GM19328 (cell line): ENCODE data around the gene KCTD19.

Experiments
- ATAC-seq: cut with Tn5 transposase; IDR thresholded peaks from one replicate; pipeline ENCODE4 v1.9.1; 2021; ENCODE audit warnings: mild to moderate bottlenecking, moderate library complexity; ENCODE audit not compliant: unreplicated experiment

Gene KCTD19

GRCh38 chr16:67283826-67284555 lies 42.5 kb downstream of the KCTD19 start:
- no peak for ATAC-seq

DNA sequence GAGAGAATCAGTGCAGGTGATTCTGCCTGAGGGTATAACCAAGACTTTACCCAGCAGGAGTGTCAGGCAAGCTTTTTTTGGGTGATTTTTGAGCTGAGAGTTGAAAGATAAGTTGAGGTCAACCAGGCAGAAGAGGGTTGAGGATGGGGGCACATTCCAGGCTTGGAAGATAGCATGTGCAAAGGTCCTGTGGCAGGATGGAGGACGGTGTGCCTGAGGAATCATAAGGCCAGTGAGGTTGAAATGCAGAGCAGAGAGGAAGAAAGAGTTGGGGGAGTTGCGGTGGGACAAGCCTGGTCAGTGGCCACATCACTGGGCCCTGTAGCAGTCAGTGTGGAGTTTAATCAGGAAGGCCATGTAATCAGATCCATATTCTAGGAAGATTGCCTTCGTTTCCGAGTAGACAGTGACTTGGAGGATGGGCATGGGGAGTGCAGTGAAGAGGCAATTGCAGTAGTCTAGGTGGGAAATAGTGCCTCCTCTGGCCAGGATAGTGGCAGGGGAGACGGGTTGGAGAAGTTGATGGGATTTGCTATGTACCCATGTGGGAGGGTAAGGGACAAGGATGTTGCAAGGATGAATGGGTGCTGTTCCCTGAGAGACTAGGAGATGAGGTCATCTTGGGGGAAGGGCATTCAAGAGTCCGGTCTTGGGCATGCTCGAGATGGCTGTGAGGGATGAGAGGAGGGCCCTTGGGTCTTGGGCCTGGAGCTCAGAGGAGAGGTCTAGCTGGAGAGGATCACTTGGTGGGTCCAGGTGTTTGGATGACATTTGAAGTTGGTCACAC lies 43.3 kb downstream of the KCTD19 start:
- no peak for ATAC-seq

DNA sequence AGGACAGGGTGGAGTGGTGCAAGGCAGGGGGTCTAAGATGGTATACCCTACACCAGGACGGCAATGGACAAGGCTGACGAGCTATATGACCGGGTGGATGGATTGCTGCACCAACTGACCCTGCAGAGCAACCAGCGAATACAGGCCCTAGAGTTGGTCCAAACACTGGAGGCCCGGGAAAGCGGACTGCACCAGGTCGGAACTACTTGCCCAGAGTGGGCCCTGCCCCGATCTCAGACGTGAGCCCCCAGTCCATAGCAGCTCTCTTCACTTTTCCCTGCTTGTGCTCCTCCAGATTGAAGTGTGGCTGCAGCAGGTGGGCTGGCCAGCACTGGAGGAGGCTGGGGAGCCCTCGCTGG lies 44.1 kb downstream of the KCTD19 start:
- ATAC-seq = no peak

- ATAC-seq = no peak
These were observed 44.8 kb downstream of the KCTD19 start for GRCh38 chr16:67281536-67282446.

- no peak for ATAC-seq
These were observed 46.2 kb downstream of the KCTD19 start for GRCh38 chr16:67280090-67281015.

DNA sequence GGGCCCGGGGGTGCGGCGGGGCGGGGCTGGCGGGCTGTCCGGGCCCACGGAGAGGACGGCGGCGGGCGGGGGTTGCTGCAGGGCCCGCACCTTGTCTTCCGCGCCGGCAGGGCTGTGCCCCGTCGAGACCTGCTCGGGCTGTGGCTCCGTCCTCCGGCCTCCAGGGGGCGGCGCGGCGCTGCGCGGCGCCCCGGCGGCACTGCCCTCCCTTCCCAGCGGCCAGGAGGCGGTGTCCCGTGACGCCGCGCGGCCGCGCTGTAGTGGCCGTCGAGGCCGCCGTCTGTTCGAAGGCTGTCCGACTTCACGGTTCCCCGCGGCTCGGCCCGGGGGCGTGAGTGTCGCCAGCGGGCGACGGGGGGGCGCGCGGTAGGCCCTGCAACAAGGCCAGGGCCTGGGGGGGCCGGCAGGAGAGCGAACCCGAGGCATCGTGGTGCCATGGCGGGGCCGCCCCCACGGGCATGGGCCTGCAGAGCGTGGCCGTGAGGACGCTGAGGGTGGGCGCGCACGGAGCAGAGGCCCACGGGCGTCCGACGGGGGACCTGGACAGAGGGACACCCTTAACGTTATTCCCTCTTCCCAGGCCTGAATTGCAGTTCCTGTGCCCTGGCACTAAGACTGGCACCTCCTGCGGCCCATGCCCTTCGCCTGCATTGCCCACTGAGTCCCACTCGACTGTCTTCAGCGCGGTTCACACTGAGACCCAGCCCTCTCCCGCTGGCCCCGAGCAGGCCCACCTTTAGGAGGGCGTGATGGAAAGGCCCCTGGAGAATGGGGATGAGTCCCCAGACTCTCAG lies 47.0 kb downstream of the KCTD19 start, which contains the start of gene PLEKHG4:
Gene PLEKHG4 (plus strand): TSS at position 237 of the 794 bp plus-strand sequence. CDS start 513 bp downstream, at position 750.
- peak; percentile 87 for ATAC-seq

DNA sequence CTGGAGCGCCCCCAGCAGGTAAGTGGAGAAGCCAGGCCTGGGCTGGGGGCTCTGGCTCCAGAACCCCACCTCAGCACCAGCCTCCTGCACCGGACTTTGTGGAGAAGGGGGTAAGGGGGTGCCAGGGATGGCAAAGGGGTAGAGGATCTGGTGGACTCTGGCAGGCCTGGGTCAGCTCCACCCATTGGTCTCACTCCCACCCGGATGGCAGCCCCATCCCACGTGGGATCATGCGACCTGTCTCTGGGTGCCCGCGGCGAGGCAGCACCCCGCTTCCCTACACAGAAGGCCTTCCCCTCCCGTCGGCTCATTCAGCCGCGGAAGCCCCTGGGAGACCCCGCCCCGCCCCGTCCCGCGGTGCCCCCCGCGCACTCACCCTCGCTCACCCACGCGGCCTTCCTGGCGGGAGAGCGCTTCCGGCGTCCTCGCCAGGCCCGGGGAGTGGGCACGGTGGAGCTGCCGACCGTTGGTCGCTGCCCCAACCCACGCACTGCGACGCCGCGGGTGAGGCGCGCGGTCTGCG lies 47.7 kb downstream of the KCTD19 start:
- peak; percentile 23 for ATAC-seq

GRCh38 chr16:67277999-67278772 lies 48.4 kb downstream of the KCTD19 start:
- ATAC-seq = no peak

GRCh38 chr16:67277294-67277998 lies 49.1 kb downstream of the KCTD19 start:
- no peak for ATAC-seq

- no peak for ATAC-seq
These were observed 51.2 kb downstream of the KCTD19 start for GRCh38 chr16:67275321-67275720.

- no peak for ATAC-seq
These were observed 55.1 kb downstream of the KCTD19 start for GRCh38 chr16:67271446-67271845.

DNA sequence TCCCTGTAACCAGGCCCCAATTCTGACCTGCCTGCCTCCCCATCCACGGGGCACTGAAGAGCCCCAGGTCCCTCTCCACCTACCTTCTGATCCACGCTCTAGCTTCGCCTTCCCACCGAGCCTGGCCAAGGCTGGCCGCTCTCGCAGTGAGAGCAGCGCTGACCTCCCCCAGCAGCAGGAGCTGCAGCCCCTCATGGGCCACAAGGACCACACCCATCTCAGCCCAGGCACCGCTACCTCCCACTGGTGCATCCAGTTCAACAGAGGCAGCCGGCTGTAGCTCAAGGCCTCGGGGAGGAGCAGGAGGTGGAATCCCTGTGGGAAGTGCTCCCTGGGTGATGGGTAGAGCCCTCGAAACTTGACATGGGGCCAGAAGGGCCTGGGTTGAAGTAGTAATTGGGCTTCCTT lies 55.6 kb downstream of the KCTD19 start:
- no peak for ATAC-seq

DNA sequence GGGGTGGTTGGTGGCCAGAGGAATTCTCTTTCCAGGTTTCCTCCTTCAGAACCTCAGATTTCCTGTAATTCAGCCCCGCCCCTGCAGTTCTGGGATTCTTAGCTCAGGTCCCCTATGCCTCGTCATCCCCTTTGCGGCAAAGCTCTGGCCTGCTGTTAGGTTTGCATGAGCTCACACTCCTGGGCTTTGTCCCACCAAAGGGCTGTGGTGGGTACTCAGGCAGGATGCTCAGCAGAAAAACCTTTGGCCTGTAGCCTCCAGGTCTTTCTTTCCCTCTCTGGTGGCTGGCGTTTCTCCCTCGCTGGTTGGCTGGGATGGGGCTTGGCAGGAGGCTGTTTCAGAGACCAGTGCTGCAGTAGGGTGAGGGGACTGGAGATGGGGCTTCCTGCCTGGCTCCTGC lies 56.8 kb downstream of the KCTD19 start:
- no peak for ATAC-seq

- no peak for ATAC-seq
These were observed 58.4 kb downstream of the KCTD19 start for GRCh38 chr16:67268136-67268579.

GRCh38 chr16:67265834-67266233 lies 60.7 kb downstream of the KCTD19 start:
- no peak for ATAC-seq

- no peak for ATAC-seq
These were observed 61.7 kb downstream of the KCTD19 start for GRCh38 chr16:67264866-67265265.

DNA sequence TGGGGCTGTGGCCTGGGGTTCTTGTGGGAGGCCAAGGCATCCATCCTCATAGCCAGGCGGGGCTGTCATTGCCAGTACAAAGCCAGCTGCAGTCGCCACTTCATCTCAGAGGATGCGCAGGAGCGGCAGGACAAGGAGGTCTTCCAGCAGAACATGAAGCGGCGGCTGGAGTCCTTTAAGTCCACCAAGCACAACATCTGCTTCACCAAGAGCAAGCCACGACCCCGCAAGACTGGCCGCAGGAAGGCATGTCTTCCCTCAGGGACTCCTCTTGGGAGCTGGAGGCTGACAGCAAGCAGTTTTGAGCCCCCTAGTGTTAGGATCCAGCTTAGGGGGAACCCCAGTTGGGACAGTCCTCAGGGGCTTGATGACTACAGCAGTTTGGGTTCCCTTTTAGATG lies 62.3 kb downstream of the KCTD19 start:
- ATAC-seq = no peak

DNA sequence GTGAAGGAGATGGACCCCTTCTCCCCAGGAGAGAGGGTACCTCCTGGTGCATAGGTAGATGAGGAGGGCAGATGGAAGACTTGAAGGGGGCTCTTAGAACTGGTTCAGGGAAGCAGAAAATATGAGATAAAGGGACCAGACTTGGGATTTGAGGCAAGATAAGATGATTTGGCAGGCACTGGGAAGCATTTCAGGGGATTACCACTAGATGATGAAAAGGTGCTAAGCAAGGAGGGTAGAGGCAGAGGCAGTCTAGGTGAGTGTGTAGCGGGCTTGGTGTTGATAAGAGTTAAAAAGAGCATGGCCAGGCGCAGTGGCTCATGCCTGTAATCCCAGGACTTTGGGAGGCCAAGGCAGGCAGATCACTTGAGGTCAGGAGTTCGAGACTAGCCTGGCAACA lies 63.3 kb downstream of the KCTD19 start:
- no peak for ATAC-seq
